Stimulated activated naive CD4-positive, alpha-beta T cell treated with Interleukin-2 at 50 U/mL for 16 hours (primary cell): ENCODE measurements around the gene GLI3.

Experiments used
- DNase-seq: peaks from one replicate; lab custom pipeline; 2025; lab: John Stamatoyannopoulos, UW

Gene GLI3

DNA sequence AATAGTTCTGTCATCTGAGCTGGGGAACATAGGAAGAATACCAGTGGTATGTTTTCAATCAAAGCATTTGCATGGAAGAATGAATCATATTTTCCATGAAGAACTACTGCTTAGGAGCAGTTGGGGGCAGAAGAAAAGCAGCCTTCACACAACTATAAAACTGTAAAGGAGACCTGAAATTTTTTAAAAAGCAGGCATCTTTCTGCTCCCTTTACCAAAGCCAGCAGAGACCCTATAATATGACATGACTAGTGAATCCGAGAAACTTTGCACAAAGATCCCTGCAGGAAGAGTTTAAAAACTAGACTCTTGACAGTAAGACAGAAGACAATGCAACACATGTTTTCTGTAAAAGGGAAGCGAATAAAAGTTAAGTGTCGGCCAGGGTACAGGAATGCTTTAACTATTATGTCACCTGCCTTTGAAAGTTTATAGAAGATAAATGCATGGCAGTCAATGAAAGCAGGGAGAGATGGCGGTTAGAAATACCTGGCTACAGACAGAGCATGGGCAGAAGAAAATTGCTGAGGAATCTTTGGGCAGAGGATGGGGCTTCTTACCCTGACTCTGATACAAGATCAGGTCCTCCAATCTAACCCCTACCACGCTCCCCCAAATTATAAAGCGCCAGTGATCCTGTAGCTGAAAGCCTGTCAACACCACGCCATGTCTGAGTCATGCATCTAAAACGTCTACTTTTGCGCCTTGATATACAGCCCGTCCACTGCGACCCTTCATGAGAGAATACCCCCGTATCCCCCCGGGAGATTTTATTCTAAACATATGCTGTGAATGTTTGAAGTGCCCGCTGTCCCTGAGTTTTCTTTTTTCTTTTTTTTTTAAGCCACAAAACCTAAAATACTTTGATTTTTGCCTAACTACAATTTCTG is 93.1 kb downstream of the GLI3 start:
- no peak for DNase-seq

DNA sequence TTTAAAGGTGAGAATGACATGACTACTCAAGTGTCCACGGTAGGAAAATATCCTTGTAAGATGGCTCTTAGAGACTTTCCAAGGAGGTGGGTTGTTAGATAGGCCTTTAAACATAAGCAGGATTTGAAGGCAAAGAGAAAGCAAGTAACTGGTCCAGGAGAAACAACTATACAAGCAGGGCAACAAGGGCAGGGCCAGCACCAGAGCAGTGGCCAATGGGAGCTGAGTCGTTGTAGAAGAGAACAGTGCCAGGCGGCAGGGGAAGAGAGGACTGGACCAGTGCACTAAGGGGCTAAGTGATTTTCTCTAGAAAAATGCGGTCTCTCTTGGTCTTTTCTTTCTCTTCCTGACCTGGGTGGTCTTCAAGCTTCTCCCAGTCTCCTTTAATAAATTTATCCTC is 94.9 kb downstream of the GLI3 start:
- DNase-seq = no peak

DNA sequence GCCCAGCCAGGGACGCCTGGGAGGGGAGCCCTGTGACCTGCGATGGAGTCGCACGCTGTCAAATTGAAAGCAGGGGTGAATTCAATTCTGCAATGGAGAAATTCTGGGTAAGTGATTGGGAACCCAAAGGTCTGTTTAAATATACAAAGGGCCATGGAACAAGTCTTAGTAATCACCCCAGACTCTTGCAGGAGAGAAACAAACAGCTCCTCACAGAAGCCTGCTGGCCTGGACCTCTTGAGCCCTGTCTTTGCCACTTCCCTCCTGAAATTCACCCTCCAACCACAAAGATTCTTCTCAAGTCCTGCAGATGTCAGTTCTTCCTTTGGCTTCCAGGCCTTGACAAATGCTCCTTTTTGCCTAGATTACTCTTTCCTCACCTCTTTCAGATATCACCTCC is 97.3 kb downstream of the GLI3 start:
- DNase-seq = no peak

DNA sequence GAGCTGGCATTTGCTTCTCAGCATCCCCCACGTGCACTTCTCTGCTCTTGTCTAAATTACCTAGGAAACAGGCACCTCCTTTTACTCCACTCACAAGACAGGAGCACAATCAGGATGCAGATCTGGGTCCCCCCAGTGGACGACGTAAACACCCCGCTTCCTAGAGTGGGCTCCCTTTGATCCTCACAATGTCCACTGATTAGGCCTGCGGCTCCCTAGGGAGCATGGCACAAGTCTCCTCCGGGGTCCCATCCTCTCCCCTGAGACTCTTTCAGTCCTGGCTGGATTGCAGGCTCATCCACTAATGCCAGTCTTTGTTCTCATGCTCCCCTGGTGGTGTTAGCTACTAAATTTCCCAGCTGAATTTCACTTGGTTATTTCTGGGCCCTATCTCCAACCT is 98.3 kb downstream of the GLI3 start:
- DNase-seq = no peak

DNA sequence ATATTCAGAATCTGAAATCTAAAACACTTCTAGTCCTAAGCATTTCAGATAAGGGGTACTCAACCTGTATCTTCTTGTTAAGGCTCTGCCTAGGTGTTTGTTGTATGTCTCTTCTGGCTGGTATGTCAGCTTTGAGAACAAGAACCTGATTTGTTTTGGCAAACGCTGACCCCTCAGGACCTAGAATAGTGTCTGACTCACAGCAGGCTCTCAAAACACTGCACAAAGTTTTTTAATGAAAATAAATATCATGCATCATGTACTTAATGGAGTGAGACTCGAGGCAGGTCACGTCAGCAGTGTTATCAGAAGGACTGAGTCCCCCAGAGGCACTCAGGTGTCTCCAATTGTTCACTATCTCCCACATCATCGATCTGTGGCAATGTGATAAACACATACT is 99.1 kb downstream of the GLI3 start:
- DNase-seq = no peak

GRCh38 chr7:42137431-42137830 is 99.6 kb downstream of the GLI3 start:
- no peak for DNase-seq

GRCh38 chr7:42135728-42136127 is 101.3 kb downstream of the GLI3 start:
- no peak for DNase-seq

GRCh38 chr7:42134276-42134876 is 102.6 kb downstream of the GLI3 start:
- no peak for DNase-seq

DNA sequence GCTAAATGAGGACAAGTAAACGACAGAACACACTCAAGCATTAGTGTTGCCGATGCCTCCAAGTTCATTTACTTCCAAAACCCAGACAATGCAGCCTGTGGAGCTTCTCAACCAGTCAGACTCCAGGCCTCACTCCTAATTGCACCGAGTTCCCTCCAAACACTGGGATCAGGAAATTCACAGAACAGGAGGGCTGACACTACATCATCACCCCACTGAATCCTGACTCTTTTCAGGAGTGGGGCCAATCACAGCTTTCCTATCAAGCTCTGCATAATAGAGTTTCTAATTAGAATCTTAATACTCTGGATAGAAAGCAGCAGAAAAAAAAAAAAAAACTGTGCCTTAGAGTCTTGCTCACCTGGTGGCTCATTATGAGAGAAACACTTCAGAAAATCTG is 103.7 kb downstream of the GLI3 start:
- DNase-seq = no peak

- no peak for DNase-seq
Observed at GRCh38 chr7:42128703-42129102, 108.3 kb downstream of the GLI3 start.

DNA sequence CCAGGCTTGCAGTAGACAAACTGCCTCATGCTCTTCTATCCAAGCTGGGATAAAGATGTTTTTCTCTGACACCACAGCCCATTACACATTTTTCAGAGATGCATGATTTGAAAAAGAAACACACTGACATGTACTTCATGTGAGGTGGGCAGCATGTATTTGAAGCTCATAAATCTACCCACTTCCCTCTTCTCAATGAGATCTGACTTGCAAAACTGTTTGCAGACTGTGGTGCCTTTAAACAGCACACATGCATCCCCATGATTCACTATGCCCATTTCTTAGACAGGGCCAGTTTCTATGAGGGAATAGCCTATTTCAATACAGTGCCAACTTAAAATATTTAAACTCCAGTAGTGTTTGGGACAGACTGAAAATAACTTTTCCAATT is 109.8 kb downstream of the GLI3 start:
- no peak for DNase-seq

- DNase-seq = no peak
Observed at GRCh38 chr7:42126475-42127231, 110.4 kb downstream of the GLI3 start.

- no peak for DNase-seq
Observed at GRCh38 chr7:42125321-42125720, 111.7 kb downstream of the GLI3 start.

GRCh38 chr7:42123716-42124115 is 113.3 kb downstream of the GLI3 start:
- no peak for DNase-seq

DNA sequence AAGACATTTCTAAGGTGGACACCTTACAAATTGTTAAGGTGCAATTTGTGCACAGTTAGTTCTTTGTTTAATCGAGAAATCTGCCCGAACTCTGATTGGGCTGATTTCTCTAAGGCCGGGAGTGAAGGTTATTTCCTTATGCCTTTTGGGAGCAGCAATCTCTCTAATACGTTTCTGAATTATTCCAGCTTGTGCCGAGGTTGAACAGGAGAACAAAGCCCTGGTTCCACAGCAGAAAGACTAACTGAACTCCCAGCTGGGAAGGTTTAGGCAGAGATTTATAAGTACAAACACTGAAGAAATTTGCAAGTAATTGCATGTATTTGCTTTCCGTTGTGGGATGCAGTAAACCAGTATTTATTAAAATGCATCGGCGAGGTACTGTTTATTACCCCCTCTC is 116.8 kb downstream of the GLI3 start:
- DNase-seq = no peak

DNA sequence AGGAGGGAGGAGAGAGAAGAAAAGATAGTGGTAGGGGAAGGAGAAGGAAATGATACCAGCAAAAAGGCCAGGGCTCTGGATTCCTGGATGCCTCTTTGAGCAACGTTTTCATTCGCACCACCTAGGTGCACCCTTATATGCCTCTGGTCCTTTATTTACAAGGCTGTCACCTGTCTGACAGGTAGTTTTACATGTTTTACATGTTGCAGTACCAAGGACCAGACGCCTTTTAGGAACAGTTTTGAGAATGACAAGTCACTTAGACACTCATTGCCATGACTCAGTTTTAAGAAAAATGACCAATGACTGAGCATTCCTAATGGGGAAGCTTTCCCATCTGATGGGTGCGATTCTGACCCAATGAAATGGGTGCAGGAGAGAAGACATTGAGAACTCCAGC is 119.8 kb downstream of the GLI3 start:
- DNase-seq = no peak

- DNase-seq = no peak
Observed at GRCh38 chr7:42115795-42116194, 121.2 kb downstream of the GLI3 start.

DNA sequence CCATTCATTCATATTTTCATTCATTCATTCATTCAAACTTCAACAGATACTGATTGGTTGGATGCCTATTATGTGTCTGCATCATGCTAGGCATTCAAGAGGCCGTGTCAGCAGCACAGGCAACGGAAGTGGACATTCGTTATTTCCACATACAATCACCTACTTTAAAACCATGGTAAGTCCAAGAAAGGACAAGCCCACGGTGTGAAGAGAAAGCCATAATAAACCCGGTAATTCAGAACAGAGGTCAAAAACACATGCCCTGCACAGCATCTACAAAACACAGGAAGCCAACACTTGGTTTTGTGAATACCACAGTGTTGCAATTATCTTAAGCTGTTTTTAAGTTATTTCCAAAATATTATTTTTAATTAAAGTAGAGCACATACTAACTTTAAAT is 126.7 kb downstream of the GLI3 start:
- no peak for DNase-seq

DNA sequence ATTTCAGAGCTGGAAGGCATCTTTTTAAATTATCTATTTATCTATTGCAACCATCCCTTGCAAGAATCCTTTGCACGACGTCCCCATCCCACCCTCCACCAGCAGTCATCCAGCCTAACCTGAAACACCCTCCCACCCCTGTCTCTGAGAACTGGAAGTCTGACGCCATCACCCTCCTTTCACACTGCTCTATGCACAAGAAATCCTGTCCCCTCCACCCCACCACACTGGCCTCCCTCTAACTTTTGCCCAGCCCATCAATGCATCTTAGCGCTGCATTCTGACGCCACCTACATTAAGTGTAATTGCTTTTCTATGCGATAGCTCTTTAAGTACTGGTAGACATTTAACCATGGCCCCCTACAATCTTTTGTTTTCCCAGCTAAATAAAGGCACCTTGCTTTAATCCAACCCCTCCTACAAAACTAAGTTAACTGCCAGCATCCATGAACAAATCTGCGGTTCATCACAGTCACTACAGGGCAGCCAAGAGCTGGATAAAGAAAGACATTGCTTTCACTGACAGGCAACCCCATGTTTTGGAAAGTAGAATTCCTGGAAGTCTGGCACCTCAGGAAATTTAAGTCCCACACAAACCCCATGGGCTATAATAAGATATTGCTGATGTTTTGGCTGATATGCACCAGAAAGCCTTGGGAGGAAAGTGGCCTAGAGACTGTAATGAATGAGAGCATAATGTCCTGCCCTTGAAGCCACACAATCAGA is 128.0 kb downstream of the GLI3 start:
- no peak for DNase-seq

DNA sequence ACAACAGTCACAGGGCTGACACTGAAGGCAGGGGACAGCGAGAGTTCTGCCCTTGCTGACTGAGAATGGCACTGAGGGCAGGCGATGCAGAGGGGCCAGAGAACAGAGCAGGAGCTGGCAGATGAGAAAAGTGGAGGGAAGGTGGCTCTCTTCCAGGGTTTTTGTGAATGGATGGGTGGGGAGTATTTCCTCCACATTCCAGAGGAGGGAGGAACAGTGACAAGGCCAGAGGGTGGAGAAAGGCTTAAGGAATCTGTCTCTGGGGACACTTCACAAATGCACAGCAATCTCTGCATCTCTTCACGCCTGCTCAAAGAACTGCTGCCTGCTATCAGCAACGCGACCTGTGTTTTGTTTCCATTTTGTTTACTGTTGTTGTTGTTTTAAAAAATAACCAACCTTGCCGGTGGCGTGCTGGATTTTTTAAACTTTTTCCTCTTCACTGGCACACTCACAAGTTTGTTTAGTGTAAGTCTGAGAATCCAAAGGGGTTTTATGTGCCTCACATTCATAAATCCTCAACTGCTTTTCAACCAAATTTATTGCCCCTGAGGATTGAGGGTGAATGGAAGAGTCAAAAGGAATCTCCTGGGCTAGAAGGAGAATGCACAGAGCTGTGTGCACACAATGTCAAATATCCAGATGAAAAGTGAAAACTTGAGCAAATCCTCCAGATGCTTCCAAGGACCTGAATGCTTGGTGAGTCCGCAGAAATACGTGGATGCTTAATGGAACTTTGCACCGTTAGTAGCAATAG is 129.3 kb downstream of the GLI3 start:
- no peak for DNase-seq

GRCh38 chr7:42106562-42106961 is 130.4 kb downstream of the GLI3 start:
- no peak for DNase-seq
